Ammon's horn (tissue), 1 donor: ENCODE data around the gene MYEF2.

Source experiments
- DNase-seq: peaks from one replicate; pipeline ENCODE4 v3.0.0-alpha.2; 2016; ENCODE audit warnings: low spot score

MYEF2 gene

DNA sequence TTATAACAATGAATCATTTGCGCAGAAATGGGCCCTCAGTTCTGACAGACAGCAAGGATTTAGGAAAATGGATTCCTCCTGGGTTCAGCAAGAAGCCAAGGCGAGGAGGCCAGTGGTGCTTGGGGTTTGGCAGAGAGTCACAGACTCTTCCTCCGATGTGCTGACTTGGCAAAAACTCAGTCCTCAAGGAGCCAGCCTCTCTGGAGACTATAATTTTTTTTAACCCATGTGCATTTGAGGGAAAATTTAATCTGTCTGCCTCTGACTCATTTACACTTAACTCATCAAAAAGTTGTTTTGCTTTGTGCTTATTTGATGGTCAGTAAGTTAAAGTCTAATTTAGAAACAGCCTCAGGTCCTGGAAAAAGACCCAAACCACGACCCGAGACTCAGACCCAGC is 91.5 kb downstream of the MYEF2 start:
- DNase-seq = no peak

DNA sequence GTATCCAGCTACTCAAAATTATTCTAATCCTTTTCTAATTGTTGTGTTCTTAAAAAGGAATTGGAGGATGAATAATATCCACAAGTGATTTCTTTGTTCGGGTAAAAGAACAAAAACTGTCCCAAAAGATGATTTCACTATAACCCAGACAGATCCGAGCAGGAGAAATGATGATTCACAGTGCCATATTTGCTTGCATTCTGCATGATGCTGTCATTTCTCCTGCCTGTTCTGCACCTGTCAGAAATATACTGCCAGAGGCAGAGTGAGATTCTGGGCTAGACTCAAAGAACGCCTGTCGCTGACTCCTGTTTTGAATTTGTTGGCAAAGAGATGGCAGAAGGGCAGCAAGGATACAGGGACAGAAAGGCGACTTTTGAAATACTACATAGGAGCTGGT is 92.0 kb downstream of the MYEF2 start:
- no peak for DNase-seq

DNA sequence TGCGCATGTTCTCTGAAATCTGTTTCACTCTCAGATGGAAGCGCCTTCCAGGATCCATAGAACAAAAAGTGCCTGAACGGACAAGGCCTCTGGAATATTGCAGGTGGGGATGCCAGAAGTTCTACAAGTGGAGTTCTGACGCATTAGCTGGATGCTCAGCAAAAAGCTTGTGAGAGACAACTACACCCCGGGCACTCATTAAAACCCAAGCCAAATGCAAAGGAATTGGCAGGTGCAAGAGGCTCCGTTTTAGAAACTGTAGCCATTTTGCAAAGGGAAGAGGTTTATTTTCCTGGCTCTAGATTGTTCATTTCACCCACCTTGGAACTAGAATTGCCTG is 92.5 kb downstream of the MYEF2 start:
- DNase-seq = no peak

DNA sequence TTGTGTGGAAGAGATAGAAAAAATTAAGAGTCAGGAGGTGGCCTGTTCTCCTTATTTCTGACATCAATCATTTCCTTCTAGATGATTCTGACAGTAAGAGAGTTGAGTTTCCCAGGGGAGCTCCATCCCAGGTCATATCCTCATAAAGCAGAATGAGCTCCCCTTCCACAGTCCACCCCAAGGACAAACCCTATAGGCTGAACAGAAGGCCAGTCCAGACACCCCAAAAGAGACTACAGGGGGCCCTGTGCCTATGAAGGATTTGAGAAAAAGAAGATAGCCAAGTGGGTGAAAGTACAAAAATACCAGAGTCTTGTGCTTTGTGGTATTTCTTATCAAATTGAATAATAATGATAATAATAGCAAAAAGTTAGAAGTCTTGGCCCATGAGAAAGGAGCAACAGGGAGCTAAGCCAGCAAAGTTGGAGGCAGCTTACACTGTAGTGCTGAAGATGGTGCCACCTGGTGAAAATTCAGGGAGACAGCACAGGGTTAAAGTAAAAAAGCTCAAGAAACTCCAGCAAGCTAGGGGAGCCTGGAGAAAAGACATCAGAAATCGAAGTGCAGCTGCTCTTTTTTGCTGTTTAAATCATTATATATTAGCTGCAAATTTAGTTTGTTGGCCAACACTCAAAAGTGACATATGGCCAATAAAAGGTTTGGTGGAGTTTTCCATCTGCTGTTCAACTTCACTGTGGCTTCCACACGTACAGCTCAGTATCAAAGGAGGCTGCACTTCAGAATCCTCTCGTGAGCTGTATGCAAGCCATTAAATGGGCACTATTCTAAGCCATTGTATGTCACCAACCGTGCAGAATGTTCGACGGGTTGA is 93.1 kb downstream of the MYEF2 start:
- no peak for DNase-seq
